Measurements from ENCODE around the gene GADD45B.

- no peak for TF ChIP-seq POLR2AphosphoS5 (IDR thresholded peaks at IDR 0.05; ENCODE audit: borderline replicate concordance, low read depth, low read length)
- no peak for TF ChIP-seq EZH2 (IDR thresholded peaks at IDR 0.05)
- TF ChIP-seq FOXP2 (optimal IDR thresholded peaks at IDR 0.05; ENCODE audit: control extremely low read depth, extremely low read length, insufficient read depth), result no peak
Observed at GRCh38 chr19:2516727-2517126, 40.8 kb downstream of the GADD45B start.

Data from SK-N-MC (cell line).